Femur (tissue), 1 donor: ENCODE data around the gene CYP21A2.
A peak's percentile ranks its signal among the peaks of the same experiment; 100 is the strongest.
"Not testable (repeated sequence)": the region's sequence is repeated elsewhere in the genome, so short reads cannot be mapped to it uniquely, and the experiment has no call there.

Experiments
- DNase-seq: peaks from one replicate; pipeline ENCODE4 v3.0.0-alpha.2; 2017

Gene CYP21A2

DNA sequence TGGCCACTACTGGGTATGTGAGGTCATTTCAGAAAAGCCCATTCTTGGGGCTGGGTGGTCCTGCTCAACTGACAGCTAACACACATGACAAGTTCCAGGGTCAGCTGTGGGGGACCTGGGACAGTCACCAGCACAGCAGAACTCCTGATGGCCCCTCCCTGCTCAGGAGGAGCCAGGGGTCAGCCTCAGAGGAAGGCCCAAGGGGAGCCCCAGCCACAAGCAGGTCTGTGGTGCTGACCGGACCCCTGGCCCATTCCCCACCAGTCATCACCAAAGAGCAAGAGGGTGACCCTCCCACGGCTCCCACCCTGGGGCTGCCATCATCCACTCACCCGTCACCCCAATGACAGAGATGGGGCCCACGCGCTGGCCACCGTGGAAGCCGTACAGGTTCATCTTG, 18.0 kb downstream of the CYP21A2 start:
- DNase-seq = no peak

DNA sequence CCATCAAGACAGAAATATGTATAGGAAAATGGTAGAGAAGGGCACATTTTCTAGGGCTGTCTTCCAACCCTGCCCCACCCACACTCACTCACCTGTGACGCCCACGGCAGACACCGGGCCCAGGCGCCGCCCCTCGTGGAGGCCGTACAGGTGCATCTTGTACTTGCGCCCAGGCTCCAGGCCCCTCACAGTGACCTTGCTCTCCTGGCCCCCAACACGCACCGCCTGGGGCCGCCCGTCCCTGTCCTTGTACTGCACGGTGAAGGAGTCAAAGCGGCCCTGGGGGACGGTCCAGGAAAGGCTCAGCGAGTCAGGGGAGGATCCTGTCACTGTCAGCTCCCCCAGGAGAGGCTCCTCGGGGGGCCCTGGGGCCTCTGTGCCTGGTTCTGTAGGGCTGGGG, 19.8 kb downstream of the CYP21A2 start:
- DNase-seq = no peak

DNA sequence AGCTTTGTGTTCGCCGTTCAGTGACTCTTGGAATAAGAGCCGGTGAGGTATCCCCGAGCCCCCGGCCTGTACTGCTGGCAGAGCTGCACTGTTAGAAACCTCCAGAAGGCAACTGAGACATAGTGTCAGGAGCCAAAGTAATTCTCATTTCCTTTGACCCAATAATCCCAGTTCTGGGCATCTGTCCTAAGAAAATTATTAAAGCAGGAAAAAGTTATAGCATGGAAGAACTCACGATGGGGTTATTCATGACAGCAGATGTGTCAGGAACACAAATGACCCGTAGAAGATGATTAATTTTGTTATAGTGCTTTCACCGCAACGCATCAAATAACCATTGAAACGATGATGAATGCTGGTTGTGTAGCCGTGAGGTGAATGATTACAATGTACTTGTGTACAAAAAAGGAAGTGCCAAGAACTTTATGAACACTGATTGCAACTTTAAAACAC, 20.3 kb downstream of the CYP21A2 start:
- DNase-seq = peak; percentile 61

DNA sequence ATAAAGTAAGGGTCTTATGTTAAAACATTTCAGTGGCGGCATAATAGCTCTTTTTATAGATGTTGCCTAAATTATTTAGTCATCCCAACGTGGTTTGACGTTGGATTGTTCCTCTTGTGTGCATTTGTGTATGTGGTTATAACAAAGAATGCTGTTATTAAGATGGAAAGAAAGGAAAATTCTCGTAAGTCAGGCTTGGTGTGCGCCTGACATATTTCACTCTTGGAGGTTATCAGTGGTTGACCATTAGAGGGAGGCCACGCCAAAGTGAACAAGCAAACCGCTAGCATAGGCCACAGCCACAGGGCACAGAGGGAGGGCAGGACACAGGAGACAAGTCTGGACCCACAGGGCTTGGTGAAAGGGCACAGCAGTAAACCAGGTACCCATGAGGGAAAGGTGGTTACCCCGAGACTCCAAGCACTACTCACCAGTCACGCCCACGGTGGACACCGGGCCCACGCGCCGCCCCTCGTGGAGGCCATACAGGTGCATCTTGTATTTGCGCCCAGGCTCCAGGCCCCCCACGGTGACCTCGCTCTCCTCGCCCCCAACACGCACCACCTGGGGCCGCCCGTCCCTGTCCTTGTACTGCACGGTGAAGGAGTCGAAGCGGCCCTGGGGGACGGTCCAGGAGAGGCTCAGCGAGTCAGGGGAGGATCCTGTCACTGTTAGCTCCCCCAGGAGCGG, 22.9 kb downstream of the CYP21A2 start:
- no peak for DNase-seq

DNA sequence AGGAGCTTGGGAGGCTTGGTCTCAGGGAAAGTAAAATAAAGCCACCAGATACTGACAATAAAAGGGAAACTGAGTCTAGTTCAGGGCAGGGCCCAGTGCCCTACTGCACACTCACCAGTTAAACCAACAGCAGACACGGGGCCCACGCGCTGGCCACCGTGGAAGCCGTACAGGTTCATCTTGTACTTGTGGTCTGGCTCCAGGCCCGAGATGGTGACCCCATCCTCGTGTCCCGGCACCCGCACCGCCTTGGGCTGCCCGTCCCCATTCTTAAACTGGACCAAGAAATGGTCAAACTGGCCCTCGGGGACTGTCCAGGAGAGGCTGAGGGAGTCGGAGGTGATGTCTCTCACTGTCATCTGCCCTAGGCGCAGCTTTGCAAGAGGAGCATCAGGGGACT, 26.5 kb downstream of the CYP21A2 start:
- no peak for DNase-seq

DNA sequence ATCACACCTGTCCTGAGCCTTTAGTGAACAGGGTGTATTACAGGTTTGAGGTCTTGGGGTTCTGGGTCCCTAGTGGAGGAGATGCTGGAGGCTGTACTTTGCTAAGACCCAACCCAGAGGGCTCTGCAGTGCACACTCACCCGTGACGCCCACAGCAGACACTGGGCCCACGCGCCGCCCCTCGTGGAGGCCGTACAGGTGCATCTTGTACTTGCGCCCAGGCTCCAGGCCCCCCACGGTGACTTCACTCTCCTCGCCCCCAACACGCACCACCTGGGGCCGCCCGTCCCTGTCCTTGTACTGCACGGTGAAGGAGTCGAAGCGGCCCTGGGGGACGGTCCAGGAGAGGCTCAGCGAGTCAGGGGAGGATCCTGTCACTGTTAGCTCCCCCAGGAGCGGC, 29.3 kb downstream of the CYP21A2 start:
- DNase-seq = not testable (repeated sequence)

DNA sequence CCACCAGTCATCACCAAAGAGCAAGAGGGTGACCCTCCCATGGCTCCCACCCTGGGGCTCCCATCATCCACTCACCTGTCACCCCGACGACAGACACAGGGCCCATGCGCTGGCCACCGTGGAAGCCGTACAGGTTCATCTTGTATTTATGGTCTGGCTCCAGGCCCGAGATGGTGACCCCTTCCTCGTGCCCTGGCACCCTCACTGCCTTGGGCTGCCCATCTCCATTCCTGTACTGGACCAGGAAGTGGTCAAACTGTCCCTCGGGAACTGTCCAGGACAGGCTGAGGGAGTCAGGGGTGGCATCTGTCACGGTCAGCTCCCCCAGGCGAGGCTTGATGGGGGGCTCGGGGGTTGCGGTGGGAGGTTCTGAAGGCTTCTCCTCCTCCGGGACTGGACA, 30.1 kb downstream of the CYP21A2 start:
- not testable (repeated sequence) for DNase-seq

DNA sequence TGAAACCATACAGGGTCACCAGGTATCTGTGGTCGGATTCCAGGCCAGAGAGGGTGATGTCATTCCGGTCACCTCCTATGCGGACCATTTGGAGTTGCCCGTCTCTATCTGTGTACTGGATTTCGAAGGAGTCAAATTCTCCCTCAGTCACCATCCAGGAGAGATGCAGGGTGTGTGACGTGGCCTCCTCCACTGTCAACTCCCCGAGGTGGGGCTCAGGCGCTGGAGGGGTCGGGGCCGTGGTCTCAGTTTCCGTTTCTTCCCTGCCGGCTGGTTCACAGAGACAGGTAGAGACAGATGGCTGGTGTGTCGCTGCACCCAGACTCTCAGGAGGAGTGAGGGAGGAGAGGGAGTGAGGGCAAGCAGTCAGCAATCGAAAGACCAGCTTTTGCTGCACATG, 30.7 kb downstream of the CYP21A2 start:
- DNase-seq = no peak

DNA sequence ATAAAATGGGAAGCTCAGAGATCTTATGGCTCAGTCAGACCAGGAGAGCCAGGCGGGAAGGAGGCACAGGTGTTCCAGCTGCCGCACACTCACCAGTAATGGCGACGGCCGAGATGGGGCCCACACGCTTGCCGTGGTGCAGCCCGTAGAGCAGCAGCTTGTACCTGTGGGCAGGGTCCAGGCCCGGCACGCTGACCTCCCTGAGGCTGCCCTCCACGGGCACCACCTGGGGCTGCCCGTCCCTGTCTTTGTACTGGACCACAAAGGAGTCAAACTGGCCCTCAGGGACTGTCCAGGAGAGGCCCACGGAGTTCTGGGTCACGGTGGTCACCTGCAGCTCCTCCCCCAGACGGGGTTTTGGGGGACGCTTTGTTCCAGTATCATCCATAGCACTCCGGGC, 31.2 kb downstream of the CYP21A2 start:
- DNase-seq = no peak

DNA sequence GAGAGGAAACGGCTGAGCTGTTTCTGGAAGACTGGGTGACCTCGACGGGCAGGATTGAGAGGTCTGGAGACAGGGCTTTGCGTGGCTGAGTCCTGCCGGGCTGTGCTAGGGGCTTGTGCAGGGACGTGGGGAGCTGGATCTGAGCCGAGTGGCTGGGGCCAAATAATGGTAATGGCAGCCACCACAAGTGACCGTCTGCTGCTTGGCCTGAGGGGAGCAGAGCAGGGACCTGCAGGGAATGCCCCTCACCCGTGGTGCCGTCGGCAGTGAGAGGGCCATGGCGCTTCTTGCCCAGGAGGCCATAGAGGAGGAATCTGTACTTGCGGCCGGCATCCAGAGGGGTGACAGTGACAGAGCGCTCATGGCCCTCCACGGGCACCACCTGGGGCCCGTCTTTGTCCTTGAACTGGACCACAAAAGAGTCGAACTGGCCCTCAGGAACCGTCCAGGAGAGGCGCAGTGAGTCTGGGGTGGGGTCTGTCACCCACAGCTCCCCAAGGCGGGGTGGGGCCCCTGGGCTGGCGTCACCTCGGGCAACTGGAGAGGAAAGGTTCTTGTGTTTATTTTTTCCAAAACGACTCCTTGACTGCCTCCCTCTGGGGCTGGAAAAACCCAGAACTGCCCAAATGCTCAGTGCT, 31.8 kb downstream of the CYP21A2 start:
- DNase-seq = no peak

DNA sequence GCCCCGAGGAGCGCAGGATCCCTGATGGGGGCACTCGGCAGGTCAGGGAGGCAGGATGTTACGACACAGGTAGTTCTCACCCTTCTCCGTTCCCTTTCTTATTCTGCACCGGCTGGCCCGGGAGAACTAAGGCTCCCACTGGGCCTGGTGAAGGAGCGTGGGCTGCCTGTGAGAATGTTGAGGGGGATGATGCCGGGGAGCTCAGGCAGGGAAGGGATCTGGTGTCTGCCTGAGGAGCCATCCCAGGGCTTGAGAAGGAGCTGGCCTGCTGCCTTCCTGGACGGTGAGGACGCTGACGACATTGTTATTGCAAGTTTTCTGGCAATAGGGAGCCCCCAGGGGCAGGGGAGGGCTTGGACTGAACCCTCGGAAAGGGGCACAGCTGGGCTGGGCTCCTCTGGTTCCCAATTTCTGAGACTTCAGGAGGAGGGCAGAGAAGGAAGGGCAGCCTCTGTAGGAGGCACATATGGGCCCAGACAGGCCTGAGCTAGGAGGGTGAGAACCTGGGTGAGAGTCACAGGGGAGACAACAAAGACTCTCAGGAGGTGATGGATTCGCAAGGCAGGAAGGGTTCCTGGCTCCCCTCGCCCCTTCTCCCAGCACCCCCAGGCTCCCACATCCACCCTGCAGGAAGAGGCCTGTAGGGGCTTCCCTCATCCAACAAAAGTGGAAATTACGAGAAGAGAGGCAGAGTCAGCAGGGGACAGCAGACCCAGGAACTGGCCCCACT, 32.8 kb downstream of the CYP21A2 start:
- peak; percentile 85 for DNase-seq

DNA sequence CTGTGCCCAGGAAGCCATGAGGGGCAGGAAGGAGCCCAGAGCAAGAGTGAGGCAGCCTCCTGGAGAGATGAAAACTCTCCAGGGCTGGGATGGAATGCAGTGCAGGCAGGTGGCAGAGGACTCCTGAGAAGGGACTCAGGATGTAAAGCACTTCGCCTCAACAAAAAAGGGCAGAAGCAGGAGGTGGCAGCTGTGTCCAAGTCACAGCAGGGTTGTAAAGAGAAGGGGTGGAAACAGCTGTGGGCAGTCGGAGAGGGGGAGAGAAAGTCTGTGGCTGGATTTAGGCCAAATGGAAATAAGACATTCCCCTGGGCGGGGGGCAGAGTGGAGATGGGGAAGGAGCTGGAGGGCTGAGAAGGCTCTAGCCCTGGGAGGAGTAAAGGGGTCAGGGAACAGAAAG, 34.9 kb downstream of the CYP21A2 start:
- no peak for DNase-seq

DNA sequence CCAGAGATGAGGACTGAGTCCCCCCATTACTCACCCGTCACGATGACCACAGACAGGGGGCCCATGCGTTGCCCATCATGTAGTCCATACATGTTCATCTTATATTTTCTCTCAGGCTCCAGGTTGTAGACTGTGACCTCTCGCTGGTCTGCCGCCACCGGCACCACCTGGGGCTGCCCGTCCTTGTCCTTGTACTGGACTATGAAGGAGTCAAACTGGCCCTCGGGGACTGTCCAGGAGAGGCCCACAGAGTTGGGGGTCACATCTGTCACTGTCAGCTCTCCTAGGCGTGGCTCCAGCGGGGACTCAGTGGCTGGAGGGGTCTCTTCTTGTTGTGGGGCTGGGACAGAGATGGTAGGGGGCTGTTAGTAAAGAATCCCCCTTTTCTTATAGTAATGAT, 35.4 kb downstream of the CYP21A2 start:
- no peak for DNase-seq

DNA sequence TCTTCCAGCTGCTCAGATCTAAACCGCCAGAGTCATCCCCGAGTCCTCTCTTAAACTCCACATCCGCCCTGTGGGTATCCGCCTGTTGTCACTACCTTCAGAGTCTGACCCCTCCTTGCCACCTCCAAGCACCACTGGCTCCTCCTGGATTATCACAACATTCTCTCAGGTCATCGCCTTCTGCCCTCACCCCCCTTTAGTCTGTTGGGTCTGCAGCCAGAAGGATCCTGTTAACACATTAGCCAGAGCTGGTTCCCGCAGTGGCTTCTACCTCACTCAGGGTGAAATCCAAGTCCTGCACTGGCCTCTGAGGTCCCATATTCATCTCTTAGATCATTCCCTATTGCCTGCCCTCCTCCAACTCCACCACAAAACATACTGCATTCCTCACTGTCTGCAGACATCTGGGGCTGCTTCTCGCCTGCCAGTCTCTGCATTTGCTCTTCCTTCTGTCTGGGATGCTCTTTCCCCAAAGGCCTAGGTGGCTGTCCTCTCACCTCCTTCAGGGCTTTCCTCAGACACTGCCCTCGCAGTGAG, 36.8 kb downstream of the CYP21A2 start:
- no peak for DNase-seq

DNA sequence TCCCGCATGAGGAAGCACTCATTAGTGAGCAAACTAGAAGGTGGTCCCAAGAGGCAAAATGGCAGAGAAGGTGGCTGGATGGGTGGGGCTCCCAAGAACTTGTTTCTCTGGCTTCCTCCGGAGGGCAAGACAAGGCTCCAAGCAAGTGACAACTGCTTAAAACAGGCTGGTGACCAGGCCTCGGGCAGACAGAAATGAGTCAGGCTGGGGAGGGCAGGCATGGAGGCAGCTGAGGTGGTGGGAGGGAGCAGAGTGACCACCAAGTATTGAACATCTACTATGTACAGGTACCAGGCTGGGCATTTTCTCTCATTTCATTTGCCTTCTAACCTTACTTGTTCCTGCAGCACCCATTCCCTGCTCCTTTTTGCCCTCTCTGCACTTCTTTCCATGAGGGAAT, 37.6 kb downstream of the CYP21A2 start:
- no peak for DNase-seq

DNA sequence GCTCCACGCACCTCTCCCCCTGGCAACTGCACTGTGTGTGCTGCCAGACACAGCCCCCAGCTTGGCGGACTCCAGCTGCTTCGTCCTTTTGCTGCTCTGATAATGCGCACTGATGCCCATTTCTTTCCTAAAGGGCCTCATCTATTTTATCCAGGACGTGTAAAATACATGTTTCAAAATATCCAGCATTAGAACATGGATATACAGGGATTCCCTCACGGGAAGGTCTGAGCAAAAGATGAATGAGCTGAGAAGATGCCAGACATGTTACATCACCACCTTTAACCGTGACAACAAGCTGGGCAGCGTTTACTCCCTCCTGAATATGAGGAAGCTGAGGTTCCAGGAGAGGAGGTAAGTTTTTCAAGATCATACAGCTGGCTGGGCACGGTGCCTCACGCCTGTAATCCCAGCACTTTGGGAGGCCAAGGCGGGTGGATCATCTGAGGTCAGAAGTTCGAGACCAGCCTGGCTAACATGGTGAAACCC, 38.1 kb downstream of the CYP21A2 start:
- peak; percentile 78 for DNase-seq

DNA sequence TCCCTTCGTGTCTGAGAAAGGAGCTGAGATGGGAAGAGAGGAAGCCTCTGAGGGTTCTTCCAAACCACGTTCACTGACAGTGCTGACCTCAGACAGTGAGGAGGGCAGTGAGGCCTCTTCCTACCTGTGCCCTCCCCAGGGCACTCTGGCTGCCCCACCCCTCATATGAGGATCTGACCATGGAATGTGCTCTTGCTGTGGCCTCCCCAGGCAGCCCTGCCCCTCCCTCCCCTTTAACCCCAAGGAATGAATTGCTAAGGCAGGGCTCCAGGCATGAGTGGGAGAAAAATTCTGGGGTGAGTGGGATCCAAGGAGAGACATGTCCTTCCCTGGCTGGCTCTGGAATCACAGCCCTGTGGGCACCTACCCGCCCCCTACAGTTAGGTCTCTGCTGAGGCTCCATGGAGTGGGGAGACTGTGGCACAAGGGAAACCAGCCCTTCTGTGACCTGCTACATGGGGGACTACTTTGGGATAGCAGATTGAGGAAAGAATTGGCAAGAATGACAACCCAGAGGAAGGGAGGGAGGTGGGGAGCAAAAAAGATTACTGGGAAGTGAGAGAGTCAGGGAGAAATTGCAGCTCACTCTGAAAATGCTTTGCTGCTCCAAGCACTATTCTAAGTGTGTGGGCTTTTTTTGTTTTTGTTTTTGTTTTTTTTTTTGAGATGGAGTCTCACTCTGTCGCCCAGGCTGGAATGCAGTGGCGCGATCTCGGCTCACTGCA, 41.5 kb downstream of the CYP21A2 start:
- DNase-seq = no peak

DNA sequence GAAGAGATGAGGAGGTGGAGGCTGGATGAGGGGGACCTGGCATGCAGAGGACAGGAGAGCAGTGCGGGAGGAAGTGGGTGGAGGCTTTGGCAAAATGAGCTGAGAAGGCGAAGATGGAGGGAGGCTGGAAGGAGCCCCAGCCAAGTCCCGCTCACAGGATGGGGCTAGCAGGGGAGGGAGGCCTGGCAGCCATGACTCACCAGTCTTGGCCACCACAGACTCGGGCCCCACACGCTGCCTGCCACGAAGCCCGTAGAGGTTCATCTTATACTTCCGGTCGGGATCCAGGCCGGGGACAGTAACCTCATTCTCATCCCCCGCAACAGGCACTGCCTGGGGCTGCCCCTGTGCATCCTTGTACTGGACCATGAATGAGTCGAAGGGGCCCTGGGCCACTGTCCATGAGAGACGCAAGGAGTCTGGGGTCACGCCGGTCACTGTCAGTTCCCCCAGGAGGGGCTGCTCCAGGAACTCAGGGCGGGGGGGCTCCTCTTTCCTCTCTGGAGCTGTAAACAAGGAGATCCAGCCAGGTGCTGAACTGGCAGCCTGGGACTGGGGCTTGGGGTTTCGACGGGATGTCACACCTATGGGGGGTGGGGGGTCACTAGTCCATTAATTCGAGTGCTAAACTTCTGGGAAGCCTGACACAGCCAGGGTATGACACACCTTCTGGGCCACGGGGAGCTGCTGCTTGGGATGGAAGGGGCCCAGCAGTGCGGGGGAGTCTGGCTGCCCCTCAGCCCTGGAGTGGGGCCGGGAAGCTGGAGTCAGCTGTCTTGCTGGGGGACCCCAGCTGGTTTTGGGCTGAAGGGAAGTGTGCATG, 43.2 kb downstream of the CYP21A2 start:
- DNase-seq = peak; percentile 90

DNA sequence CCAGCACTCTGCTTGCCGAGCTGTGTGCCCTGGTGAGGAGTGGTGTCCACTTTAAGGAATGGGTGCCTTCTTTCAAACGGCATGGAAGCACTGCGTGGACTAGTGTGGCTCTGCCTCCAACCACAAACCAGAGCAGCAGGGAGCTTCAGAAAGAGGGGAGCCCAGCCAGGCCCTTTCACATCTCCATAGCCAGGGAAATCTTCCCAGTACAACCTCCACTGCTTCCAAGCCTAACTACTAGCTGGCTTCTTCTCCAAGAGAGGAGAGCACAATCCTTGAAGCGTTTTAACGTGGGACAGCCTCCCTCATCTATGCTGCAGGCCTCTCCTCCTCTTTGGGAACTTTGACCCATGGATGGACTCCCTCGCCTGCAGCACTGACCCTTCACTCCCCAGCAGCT, 44.3 kb downstream of the CYP21A2 start:
- peak; percentile 72 for DNase-seq

DNA sequence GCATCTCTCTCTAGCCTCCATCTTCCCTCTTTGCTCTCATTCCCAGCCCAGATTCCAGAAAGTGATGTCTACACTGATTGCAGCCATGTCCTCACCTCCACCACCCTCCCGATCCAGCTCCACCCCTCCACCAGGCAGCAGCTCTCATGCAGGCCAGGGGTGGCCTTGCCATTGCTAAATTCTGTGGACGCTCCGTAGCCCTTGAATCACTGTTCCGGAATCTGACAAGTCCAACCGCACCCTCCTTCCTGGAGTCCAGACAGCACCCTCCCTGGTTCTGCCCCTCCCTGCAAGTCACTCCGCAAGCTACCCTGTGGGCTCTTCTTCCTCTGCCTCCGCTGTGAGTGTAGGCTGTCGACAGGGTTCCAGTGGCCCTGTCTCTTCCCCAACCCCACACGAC, 44.7 kb downstream of the CYP21A2 start:
- DNase-seq = no peak

DNA sequence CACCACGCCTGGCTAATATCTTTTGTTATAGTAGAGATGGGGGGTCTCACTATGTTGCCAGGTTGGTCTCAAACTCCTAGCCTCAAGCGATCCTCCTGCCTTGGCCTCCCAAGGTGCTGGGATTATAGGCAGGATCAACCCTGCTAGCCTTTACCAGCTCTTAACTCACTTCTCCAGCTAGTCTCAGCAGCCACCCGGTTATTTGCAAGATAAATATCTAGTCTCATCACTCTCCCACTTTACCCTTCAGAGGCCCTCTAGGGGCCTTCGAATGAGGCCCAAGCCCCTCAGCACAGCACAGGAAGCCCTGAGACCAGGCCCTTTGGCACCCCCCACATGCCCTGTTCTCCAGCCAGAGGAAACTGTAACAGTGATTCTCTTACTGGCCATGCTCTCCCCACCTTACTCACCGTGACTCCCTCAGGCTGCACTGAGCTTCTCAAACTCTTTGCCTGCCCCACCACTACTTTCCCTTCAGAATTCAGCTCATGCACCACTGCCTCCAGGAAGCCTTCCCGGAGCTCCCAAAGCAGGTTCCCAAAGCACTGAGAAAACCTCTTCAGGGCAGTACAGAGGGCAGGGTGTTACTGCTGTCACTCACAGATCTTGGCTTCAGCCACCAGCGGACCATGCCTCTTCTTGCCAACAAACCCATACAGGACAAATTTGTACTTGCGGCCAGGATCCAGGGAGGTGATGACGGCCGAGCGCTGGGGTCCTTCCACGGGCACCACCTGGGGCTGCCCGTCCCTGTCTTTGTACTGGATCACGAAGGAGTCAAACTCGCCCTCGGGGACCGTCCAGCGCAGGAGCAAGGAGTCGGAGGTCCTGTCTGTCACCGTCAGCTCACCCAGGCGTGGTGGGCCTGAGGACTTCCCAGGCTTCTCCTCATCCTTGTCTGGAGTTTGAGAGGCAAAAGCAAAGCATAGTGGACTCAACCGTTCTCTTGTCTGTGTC, 45.9 kb downstream of the CYP21A2 start:
- DNase-seq = no peak
